AG04449 (cell line): ENCODE data around the gene TMEM266.

Experiments
- CTCF ChIA-PET: fragments of 350-600 bp; formaldehyde crosslinking; extraction: SDS; loops from one replicate; lab custom pipeline; 2021; ENCODE audit warnings: antibody characterized with exemption; lab: Yijun Ruan, JAX
- POLR2A ChIA-PET: fragments of 400-600, 350-600 bp; formaldehyde crosslinking; extraction: SDS; loops from one replicate; lab custom pipeline; 2020; ENCODE audit warnings: antibody characterized with exemption, inconsistent platforms; lab: Yijun Ruan, JAX
- DNase-seq: peaks from one replicate; pipeline ENCODE4 v3.0.0-alpha.2; 2010; ENCODE audit warnings: low read depth, low spot score
- H3K4me3 ChIP-seq: 2 replicates; pipeline ENCODE4 v1.5.1; 2011; ENCODE audit warnings: low read depth, mild to moderate bottlenecking, control low read depth, low read length
- CTCF ChIP-seq: IDR thresholded peaks from one replicate; pipeline ENCODE4 v1.5.1; 2011; ENCODE audit warnings: mild to moderate bottlenecking, moderate library complexity, low read length, control low read depth, inconsistent platforms; ENCODE audit not compliant: insufficient read depth; ENCODE audit errors: missing control alignments

TMEM266 gene

DNA sequence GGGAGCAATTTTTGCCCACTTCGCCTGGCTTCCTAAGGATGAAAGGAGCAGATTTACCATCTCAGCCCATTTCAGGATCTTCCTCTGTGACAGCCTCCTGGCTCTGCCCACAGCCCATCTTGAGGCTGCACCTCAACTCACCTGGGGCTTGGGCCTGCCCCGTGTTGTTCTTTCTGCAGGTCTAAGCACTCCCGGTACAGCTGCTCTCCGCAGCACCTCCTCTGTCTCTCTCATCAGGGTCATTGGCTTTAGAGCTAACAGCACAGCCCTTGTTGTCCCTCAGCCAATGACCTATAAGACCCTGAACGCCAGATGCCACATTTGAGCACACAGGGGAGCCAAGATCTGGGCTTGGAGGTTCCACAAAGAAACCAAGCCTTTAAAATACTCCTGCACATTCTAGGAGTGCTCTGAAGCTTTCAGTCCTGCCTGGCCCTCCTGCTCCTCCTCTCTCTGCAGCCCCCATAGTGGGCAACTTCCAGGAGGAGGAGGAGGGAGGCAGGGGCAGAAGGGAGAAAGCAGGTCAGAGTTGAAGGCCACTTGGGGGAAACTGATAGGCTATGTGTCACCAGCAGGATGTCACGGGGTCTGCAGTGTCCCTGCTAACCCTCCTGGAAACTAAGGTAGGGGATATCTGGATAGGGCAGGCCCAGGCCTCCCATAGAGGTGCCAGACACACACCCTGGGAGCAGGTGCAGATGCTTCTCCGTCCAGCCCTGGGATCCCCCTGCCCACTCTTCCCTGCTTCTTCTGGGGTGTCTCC, 135.9 kb downstream of the TMEM266 start:
- no peak overlapping the region for H3K4me3 ChIP-seq
- ChIA-PET POLR2A (no interaction called here), CTCF (interaction anchor here (0.8 to 5.5 kb wide), 3 partner anchors 9 to 40 kb away, joined by 3 to 40 read pairs (median 5); no protein-coding TSS in a partner anchor)
- no peak for TF ChIP-seq CTCF
- no peak for DNase-seq

- DNase-seq, result peak; percentile 42
- POLR2A ChIA-PET, result no interaction called here
- TF ChIP-seq CTCF, result no peak
- CTCF ChIA-PET, result interaction anchor here (1.5 to 5.5 kb wide), 3 partner anchors 10 to 671 kb away, joined by 5 to 40 read pairs (median 5); no protein-coding TSS in a partner anchor
- no peak overlapping the region for H3K4me3 ChIP-seq
Measured at GRCh38 chr15:76196269-76197231, 136.8 kb downstream of the TMEM266 start.

- CTCF ChIA-PET, result interaction anchor here (1.5 to 5.5 kb wide), 3 partner anchors 12 to 669 kb away, joined by 5 to 40 read pairs (median 5); no protein-coding TSS in a partner anchor
Measured at GRCh38 chr15:76197703-76198455, 138.1 kb downstream of the TMEM266 start.

GRCh38 chr15:76198456-76199105, 138.8 kb downstream of the TMEM266 start:
- no peak overlapping the region for H3K4me3 ChIP-seq
- TF ChIP-seq CTCF, result no peak
- CTCF ChIA-PET, result interaction anchor here (0.7 to 5.5 kb wide), 4 partner anchors 8 to 14 kb away, joined by 3 to 40 read pairs (median 10); no protein-coding TSS in a partner anchor
- DNase-seq, result no peak
- POLR2A ChIA-PET, result no interaction called here

More at GRCh38 chr15:76197703-76198455, 138.1 kb downstream of the TMEM266 start:
- DNase-seq, result no peak
- POLR2A ChIA-PET, result no interaction called here
- TF ChIP-seq CTCF, result no peak
- no peak overlapping the region for H3K4me3 ChIP-seq

DNA sequence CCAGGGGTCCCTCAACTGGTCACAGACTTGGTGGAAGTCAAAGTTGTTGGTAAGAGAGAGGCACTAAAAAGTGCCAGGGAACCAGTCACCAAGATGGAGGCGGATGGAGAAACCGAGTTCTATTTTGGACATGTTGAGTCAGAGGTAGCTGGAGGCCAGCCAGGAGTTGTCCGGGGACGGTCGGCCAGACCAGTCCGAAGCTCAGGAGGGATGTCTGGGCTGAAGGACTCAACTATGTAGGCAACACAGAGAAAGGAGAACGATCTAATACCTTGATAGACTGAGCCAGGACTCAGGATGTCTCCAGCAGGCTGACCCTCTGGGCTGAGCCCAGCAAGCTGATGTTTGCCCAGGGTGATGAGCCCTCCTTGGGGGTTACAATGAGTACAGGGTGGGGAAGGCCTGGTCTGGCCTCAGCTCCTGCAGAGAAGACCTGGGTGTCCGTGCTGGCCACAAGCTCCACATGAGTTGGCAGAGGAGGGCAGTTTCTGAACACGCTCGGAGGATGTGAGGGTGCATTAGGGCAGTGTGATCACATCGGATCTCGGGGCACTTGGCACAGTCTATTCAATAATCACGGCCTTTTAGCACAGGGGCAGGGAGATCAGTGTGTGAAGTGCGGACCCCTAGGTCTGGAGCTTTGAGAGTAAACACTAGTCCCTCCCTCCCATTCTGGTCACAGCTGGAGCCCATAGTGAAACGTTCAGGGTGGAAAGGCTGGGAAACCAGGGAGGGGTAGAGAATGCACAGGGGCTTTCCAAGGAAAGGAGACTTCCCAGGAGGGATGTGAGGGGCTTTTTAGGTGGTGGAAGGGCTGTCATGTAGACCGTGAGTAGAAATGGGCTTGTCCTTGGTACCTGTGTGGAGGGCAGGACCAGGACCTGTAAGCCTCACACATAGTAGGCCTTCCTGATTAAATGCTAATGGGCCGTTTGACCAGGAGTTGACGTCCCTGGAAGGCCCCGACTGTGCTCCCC, 139.6 kb downstream of the TMEM266 start:
- no peak for DNase-seq
- no peak overlapping the region for H3K4me3 ChIP-seq
- TF ChIP-seq CTCF, result no peak
- ChIA-PET CTCF (interaction anchor here (0.7 to 3.3 kb wide), 4 partner anchors 9 to 15 kb away, joined by 3 to 16 read pairs (median 4); no protein-coding TSS in a partner anchor), POLR2A (no interaction called here)
